Esophagus squamous epithelium (tissue), 5 donors: ENCODE measurements around the gene ORMDL3. TPM values are rescaled to one million over a fixed set of nuclear protein-coding genes. Genes with fewer than 3 reads are reported as not detected.

Experiments
- DNase-seq: peaks from one replicate; lab custom pipeline; 2025; lab: John Stamatoyannopoulos, UW
- H3K27ac ChIP-seq, 4 donors: fragments of 200-600 bp; sonication (generic); one replicate each; pipeline ENCODE4 v1.5.1; 2016 to 2019; ENCODE audit warnings: mild to moderate bottlenecking in 1 of 4
- H3K27me3 ChIP-seq, 4 donors: fragments of 200-600 bp; sonication (generic); 1 replicate in 3 of 4; 2 replicates in 1 of 4; pipeline versions ENCODE4 v1.5.1 to v1.6.0; 2017 to 2021; ENCODE audit warnings: antibody characterized with exemption in 1 of 4
- H3K36me3 ChIP-seq, 3 donors: fragments of 200-600 bp; sonication (generic); one replicate each; pipeline ENCODE4 v1.5.1; 2016 to 2019
- H3K4me1 ChIP-seq, 3 donors: fragments of 200-600 bp; sonication (generic); one replicate each; pipeline ENCODE4 v1.5.1; 2017 to 2019
- H3K4me3 ChIP-seq, 4 donors: fragments of 200-600 bp; sonication (generic); 1 replicate in 3 of 4; 2 replicates in 1 of 4; pipeline ENCODE4 v1.5.1; 2016 to 2019; ENCODE audit warnings: mild to moderate bottlenecking in 2 of 4, moderate library complexity in 1 of 4
- H3K9me3 ChIP-seq, 3 donors: fragments of 200-600 bp; sonication (generic); one replicate each; pipeline ENCODE4 v1.5.1; 2016 to 2019
- CTCF ChIP-seq, 6 experiments: fragments of 450-650 bp in 4 of 6; fragments of 200-600 bp in 2 of 6; sonication (generic) in 2 of 6; IDR thresholded peaks; one replicate each; pipeline ENCODE4 v1.5.1; 2016 to 2019; ENCODE audit warnings: antibody characterized with exemption in 6 of 6, mild to moderate bottlenecking in 4 of 6, moderate library complexity in 4 of 6
- POLR2A ChIP-seq, 4 donors: fragments of 450-650 bp; IDR thresholded peaks; one replicate each; pipeline ENCODE4 v1.6.1; 2017; ENCODE audit warnings: antibody characterized with exemption in 4 of 4, mild to moderate bottlenecking in 4 of 4, moderate library complexity in 3 of 4
- WGBS, 2 donors: methylation state at CpG; one replicate each; pipeline ENCODE4 v1.1.5; 2018; 5-methylcytosine and 5-hydroxymethylcytosine counted together
- intact Hi-C: fragments of 100-400 bp; cut with DNase I; formaldehyde crosslinking; loops from one replicate; pipeline ENCODE4 v1.15.0; 2022
- total RNA-seq, 4 donors: library from RNA; depleted of rRNA; stranded (reverse); fragments of >200 nt; gene quantifications; one replicate each; pipeline ENCODE4 v1.1.0, GENCODE V29; 2016
- donor health status: DM: yes; HTN: yes; CAD: no.

Gene ORMDL3
- total RNA-seq, 4 donors from 2014 or later, result 13.6 to 35.2 (median 31.2) TPM

- DNase-seq, result no peak
- intact Hi-C loops, result no loop called here
- WGBS, 2 donors, result 82 to 84% methylated on average over 5 to 7 of the region's 8 CpGs
- Histone ChIP-seq H3K4me1 (peaks cover 0 to 12% (median 0%) of the 10 kb centered on the region in 3 donors), H3K36me3 (no peaks in the 10 kb centered on the region), H3K27me3 (peaks cover 0 to 9% (median 0%) of the 10 kb centered on the region in 4 donors), H3K9me3 (no peaks in the 10 kb centered on the region), H3K27ac (no peak overlapping the region), H3K4me3 (no peak overlapping the region)
- TF ChIP-seq CTCF (IDR thresholded peaks at IDR 0.05) (no peak), POLR2A (IDR thresholded peaks at IDR 0.05) (no peak)
These were observed 10.9 kb upstream of the ORMDL3 start for GRCh38 chr17:39938140-39938869.

- Histone ChIP-seq H3K27ac (no peak overlapping the region), H3K4me3 (no peak overlapping the region), H3K4me1 (peaks cover 0 to 12% (median 0%) of the 10 kb centered on the region in 3 donors), H3K27me3 (peaks cover 0 to under 1% (median 0%) of the 10 kb centered on the region in 4 donors), H3K36me3 (no peaks in the 10 kb centered on the region), H3K9me3 (no peaks in the 10 kb centered on the region)
- TF ChIP-seq CTCF (IDR thresholded peaks at IDR 0.05) (no peak), POLR2A (IDR thresholded peaks at IDR 0.05) (no peak)
- no peak for DNase-seq
- intact Hi-C loops, result no loop called here
- WGBS, 2 donors, result 85 to 90% methylated on average over 3 of the region's 3 CpGs
These were observed 10.0 kb upstream of the ORMDL3 start for GRCh38 chr17:39937447-39937846.

- H3K4me3 ChIP-seq, result no peak overlapping the region
- H3K4me1 ChIP-seq, result peaks cover 0 to 12% (median 0%) of the 10 kb centered on the region in 3 donors
- no peaks in the 10 kb centered on the region for H3K27me3 ChIP-seq
- TF ChIP-seq POLR2A (IDR thresholded peaks at IDR 0.05) (no peak), CTCF (IDR thresholded peaks at IDR 0.05) (no peak)
- no peak for DNase-seq
- H3K36me3 ChIP-seq, result no peaks in the 10 kb centered on the region
- no peak overlapping the region for H3K27ac ChIP-seq
- H3K9me3 ChIP-seq, result no peaks in the 10 kb centered on the region
- WGBS, 2 donors, result 20 to 75% methylated on average over 1 to 2 of the region's 3 CpGs
- intact Hi-C loops, result no loop called here
These were observed 8.5 kb upstream of the ORMDL3 start for GRCh38 chr17:39935909-39936308.

- no peak for TF ChIP-seq POLR2A (IDR thresholded peaks at IDR 0.05)
- no peak for TF ChIP-seq CTCF (IDR thresholded peaks at IDR 0.05)
- no peaks in the 10 kb centered on the region for H3K36me3 ChIP-seq
- intact Hi-C loops, result no loop called here
- H3K27me3 ChIP-seq, result no peaks in the 10 kb centered on the region
- DNase-seq, result no peak
- 84 to 88% methylated on average over 5 of the region's 5 CpGs for WGBS, 2 donors
- H3K4me3 ChIP-seq, result no peak overlapping the region
- H3K9me3 ChIP-seq, result no peaks in the 10 kb centered on the region
- H3K27ac ChIP-seq, result no peak overlapping the region
- H3K4me1 ChIP-seq, result peaks cover under 1 to 12% (median 6%) of the 10 kb centered on the region in 3 donors
These were observed 6.9 kb upstream of the ORMDL3 start for GRCh38 chr17:39934324-39934723.

GRCh38 chr17:39933912-39934311 is 6.5 kb upstream of the ORMDL3 start:
- H3K27ac ChIP-seq, result no peak overlapping the region
- H3K36me3 ChIP-seq, result no peaks in the 10 kb centered on the region
- peaks cover 5 to 12% (median 8%) of the 10 kb centered on the region in 3 donors for H3K4me1 ChIP-seq
- TF ChIP-seq CTCF (IDR thresholded peaks at IDR 0.05), result no peak
- no peak for TF ChIP-seq POLR2A (IDR thresholded peaks at IDR 0.05)
- intact Hi-C loops, result no loop called here
- H3K27me3 ChIP-seq, result no peaks in the 10 kb centered on the region
- WGBS, 2 donors, result 90 to 95% methylated on average over 5 of the region's 5 CpGs
- no peaks in the 10 kb centered on the region for H3K9me3 ChIP-seq
- H3K4me3 ChIP-seq, result no peak overlapping the region
- DNase-seq, result no peak
